Femur (tissue), 1 donor: ENCODE data around the gene ARHGDIA.

Experiments
- DNase-seq: peaks from one replicate; pipeline ENCODE4 v3.0.0-alpha.2; 2017

Gene ARHGDIA

GRCh38 chr17:81821147-81821546, 50.0 kb downstream of the ARHGDIA start:
- no peak for DNase-seq

DNA sequence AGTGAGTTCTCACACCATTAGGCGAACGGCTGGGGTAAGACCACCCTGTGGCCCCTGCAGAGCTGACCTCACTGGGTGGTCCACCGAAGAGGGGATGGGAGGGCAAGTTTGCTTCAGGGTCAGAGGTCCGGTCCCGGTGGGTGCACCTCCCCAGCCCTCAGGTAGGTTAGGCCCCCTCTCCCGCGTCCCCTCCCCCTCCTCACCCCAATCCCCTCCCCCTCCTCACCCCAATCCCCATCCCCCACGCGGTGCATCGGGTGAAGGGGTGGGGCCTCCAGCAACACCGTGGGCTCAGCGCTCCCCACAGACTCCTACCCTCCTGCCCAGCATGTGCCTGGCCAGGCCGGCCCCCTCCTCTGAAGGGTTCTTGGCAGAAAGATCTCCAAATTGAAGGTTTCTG, 51.4 kb downstream of the ARHGDIA start:
- DNase-seq, result no peak

DNA sequence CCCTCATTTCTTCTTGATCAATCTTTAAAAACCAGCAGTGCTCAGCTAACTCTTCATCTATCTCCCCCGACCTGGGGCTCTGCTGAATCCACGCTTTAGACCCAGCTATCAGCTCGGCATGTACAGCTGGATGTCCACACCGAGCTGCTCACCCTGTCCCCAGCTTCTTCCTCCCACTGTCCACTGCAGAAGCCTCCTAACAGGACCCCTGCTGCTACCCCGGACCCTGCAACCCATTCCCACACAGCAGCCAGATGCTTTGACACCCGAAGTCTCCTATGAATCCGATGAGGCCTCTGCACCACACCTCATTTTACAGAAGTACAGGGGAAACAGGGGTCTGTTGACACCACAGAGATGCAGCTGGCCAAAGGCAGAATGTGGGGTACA, 53.4 kb downstream of the ARHGDIA start:
- no peak for DNase-seq
